Stromal cell of bone marrow (primary cell): ENCODE results near the gene BEND2.
A peak's percentile ranks its signal among the peaks of the same experiment; 100 is the strongest.
"Not testable (repeated sequence)": the region's sequence is repeated elsewhere in the genome, so short reads cannot be mapped to it uniquely, and the experiment has no call there.

Experiments
- DNase-seq: peaks from one replicate; pipeline ENCODE4 v3.0.0-alpha.2; 2012; ENCODE audit warnings: low read depth

BEND2 gene

DNA sequence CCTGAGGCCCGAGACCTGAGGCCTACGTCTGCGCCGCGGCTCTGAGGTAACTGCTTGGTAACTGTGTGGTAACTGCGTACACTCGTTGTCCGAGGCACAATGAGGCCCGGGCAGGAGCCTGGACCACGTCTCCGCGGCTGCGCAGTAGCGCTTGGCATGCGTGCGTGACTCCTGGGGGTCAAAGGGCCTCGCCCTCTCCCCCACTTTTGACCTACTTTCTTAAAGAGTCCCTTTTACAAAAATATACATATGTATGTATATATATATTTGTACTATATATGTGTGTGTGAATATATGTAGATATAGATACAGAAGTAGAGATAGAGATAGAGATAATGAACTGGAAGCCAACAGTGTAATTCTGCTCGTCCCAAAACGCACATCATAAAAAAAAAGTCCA, at the start of gene BEND2:
TSS of gene BEND2 (minus strand) at position 101 of the 400 bp plus-strand sequence. CDS start 136 bp downstream, outside the sequence.
- DNase-seq, result no peak

DNA sequence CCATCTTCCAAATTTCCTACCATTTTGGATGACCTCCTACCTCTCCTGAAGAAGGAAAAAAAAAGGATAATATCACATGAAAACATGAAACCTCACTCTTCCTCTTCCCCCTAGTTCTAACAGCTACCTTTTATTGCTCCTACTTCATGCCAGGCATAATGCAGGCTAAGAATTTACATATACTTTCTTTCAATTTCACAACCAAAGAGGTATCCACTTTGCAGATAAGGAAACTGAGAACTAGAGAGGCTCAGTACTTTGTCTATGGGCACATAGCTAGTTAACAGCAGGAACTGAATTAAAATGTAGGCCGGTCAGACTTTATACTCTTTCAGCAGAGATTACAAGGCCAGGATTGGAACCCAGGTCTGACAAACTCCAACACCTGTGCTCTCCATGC, 34.4 kb upstream of the BEND2 start:
- DNase-seq, result no peak

DNA sequence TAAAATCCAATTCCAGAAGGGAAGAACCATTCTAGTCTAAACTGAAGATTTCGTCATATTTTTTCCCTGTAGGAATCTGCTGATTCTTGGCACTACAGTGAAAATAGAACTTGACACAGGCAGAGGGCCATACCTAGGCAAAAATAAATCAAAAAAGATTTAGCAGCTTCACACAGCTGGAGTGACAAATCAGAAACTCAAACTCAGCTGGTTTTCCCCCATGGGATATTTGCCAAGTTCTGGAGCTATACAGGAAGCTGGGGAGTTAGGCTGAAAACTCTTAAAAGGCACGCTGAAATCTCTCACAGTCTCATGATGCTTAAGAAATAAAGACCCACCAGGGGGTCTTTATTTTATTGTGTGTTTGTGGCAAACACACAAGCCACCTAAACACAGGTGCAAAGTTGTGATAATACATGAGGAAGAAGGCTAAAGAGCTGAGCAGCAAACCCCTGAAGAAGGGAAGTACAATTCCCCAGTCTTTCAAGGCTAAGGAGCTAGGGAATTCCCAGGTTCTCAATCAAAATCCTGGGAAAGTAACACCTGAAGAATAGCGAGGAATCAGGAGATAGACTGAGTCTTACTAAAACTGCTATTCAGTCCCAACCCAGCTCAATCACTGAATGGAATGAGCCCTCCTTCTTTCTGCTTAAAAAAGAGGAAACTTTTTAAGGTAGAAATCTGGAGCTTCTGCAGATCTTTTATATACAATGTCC, 32.1 kb upstream of the BEND2 start:
- peak; percentile 2 for DNase-seq

DNA sequence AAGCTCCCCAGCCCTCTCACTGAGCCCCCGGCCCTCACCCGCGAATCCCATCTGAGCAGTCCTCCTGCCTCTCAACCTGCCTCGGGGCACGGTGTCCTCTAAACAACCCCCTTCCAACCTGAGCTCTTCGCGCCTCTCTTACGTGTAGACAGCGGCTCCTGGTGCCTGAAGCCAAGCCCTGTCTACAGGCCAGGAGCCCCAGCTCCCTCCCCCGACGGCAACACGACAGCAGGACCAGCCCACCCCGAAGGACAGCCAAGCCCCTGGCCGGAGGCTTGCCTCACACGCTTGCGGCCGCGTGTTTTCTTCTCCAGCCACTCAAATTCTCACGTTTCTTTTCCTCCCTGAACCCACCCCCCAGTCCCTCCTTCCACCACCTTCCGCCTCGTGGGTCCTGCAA, 9.0 kb upstream of the BEND2 start:
- not testable (repeated sequence) for DNase-seq

DNA sequence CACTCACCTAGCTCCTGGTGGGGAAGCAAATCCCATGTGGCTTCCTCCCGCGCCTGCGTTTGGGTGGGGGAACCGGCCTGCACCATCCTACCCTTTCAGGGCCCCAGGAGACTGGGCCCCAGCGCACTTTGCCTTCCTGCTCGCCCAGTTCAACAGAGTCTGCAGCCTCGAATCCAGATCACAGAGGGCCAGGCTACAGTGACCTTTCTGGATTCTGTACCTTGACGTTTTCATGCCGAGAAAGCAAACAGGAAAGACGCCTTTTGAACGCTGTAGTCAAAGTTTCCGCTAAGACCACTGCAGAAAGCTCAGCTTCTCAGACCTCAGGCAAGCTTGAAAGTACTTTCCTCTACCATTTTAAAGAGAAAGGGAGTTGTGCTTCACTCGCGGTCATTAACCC, 7.4 kb upstream of the BEND2 start:
- no peak for DNase-seq

DNA sequence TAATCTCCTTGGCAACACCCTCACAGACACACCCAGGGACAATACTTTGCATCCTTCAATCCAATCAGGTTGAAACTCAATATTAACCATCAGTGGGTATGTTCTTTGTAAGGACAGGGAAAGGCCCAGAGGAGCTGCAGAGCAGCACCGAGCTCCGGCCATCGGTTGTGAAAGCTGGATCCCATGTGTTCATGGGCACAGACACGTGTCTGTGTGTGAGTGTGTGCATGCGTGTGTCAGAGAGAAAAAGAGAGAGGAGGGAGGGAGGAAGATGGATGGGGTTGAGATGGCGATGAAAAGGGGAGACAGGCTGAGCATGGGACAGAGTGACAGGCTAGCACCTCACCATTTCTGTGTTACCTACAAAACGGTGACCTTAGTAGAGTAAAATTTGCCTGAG, 6.8 kb upstream of the BEND2 start:
- no peak for DNase-seq

DNA sequence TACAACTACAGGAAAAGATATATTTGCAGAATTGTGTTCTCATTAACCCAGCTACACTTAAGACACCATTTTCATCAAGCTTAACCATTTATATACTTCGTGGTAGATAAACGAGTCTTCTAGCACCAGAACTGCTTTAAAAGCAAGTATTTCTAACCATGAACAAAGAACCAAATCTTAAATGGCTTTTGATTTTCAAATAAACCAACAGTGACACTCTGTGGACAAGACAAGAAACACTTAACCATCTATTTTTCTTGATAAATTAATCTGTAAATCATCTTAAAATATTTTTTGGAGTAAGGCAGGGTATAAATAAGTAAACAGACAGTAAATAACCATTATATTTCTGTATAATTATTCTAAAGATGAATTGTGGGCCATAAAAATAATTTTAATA, 10.2 kb downstream of the BEND2 start:
- peak; percentile 2 for DNase-seq

DNA sequence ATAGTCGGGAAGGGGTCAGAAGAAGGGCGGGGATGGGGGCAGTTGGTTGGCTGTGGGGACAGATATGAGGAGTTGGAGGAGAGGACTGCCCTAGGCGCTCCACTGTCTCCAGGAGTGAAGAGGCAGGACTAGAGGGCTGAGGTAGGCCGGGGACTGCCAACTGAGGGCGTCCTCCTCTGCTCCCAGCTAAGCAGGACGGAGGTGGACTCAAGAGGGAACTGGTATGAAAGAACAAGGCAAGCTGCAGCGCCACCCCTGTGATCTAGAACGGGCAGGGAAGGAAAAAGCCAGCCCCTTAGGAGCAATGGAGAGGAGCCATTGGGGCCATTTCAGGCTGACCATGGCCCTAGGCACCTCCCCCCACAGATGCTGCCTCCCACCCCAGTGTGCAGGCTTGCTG, 14.0 kb downstream of the BEND2 start:
- no peak for DNase-seq

DNA sequence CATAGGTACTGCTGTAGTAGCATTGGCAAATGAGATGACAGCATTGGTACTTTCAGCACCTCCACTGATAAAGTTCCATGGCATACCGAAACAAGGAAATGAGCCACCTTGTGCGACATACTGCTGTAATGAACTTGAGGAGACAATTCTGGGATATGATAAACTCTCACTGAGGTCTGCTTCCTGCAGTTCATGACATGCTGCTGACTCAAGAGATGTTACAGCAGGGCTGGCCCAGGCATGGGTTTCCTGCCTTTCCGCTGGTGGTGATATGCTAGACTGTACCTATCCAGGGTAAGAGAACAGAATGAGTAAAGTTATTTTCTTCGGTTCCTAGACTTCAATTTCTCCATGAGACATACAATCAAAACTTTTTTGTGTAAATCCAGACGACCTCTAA, 17.1 kb downstream of the BEND2 start:
- DNase-seq, result no peak

DNA sequence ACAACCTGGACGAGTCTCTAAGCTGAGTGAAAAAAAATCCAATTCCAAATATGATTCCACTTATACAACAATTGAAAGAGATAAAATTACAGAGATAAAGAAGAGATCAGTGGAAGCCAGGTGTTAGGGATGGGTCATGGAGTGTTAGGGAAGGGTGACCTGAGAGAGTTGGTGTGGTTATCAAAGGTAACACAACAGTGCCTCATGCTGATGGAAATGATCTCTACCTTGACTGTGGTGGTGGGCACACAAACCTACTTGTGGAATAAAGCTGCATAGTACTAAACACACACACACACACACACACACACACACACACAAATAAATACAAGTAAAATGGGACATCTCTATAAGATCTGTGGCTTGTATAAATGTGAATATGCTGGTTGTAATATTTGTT, 26.0 kb downstream of the BEND2 start:
- DNase-seq, result no peak

DNA sequence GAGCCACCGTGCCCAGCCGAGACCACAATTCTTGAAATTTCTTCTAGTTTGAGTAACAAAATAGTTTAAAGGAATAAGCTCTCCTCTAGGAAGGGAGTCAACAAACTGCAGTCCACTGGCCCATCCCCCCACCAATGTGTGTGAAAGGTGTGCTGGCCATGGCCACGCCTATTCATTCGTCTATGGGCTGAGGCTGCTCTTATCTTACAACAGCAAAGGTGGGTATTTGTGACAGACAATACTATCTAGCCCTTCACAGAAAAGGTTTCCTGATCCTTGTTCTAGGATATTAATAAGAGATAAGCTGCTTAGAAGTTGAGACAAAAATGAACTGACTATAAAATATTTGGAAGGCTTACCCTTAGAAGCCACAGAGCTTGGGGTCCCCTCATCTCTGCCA, 41.2 kb downstream of the BEND2 start:
- DNase-seq, result no peak

DNA sequence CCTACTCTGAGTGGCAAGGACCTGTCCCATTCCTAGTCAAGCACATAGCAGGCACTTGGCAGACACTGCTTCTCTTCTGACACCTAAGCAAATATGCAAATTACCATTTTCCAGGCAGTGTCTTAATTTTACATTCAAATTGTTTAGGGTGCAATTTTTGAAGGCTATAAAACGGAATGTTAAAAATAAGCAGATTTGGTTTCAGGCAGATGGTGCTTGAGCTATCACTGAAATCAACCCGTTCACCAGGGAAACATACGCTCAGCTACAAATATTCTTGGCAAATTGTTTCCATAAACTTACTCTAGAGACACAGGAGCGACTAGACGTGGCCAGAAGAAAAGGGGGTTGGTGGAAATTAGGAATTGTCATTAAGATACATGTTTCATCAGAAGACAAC, 45.7 kb downstream of the BEND2 start:
- no peak for DNase-seq

DNA sequence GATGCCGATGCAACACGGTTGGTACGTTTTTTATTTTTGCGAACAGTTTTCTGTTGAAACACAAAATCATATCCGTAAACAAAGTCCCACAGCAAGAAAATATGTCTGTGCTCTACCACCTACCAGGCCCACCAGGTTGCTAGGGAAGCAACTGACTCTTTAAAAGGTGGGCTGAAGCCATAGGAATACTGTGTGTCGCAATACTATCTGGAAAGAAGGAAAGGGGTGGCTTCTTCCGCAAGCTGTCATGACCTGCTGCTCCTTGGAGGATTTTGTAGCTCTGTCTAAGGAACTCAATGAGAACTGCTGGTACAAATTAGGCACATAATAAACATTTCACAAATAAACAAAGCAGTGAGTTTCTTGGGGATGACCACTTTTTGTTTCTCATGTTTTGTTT, 46.5 kb downstream of the BEND2 start:
- DNase-seq, result no peak

DNA sequence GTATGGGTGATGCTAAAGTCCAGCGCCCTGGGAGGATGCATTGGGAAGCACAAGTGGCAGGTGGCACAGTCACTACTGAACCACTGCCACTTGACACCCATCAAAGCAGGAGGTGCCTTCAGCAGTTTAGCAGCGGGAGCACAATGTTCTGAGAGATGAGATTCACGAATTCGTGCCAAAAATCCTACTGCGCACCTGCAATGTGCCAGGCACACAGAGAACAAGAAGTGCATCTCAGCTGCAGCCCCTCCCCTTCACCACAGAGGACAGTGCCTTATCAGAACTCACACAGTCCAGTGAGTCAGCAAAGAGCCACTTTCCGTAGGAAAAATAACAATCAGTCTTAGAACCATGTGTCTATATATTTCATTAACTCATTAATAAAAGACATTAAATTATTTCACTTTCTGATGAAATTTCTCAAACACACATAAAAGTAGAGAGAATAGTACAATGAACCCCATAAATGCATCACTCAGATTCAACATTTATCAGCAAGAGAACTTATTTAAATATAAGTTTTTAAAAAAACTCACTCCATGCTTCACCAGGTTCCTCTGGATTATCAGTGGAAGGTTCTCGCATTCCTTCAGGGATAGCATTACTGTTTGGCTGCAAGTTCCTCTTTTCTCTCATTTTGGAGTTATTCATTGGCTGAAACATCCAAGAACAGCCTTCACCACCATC, 47.0 kb downstream of the BEND2 start:
- DNase-seq, result no peak

DNA sequence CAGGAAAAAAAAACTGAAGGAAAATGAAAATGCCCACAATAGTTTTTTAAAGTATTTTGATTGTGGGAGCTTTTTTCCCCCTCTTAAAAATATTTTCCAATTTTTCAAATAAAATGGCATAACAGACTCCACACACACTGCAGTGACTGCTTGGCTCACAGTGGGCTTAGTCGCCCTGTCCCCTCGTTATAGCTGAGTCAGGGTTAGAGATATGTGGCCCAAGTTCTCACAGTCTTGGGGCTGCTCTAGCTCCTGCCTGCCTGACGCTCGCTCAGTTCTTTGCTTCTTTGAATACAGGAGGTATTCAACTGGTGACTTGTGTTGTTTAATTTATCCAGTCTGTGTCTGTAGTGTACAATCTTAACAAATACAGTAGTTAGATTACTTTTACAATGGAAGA, 47.7 kb downstream of the BEND2 start:
- no peak for DNase-seq

DNA sequence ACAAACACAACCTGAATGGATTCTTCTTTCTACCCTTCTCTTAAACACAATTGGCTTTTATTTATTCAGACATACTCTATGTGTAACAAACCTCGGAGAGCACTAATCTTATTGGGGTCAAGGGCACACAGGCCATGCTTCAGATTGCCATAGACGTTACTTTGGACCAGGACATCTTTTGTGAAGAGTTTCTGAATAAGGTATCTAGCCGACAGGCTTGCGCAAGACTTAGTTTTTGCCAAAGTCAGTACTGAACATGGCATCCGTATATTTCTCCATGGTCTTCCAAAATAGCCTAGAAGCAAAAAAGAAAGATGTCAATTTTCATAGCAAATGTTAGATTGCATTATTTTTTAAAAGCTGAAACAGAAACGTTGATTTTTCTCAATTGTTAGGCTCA, 49.8 kb downstream of the BEND2 start:
- no peak for DNase-seq

DNA sequence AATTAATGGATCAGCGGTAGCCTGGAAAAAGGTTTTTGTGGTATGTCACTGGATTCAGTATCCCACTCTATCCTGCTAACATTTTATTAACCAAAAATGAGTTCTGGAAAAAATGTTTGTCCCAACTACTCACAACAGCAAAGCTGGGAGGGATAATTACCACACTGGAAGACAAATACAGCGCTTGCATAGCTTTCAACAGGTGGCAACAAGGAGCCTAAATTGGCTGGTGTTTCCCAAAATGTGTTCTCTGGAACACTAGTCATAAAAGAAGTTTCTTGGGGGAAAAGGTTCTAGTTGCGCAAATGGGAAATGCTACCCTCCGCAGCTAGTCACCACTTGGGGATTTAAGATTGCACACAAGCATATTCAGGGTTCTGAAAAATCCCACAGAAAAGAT, 54.6 kb downstream of the BEND2 start:
- DNase-seq, result no peak

DNA sequence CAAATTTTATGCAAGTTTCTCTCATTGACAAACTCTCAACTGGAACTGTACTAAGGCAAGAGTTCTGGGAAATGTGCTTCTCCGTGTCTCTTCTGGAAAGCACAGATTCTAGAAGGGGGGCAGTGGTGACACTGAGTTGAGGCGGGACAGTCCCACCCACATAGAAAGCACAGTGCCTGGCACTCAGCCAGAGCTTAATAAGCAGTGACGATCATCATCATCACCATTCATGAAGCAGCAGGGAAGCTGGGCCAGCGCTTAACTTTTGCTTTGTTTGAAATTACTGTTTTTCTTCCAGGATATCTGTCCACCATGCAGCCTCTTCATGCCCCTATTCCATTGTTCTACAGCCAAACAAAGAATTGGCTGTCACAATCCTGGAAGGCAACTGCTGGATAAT, 60.3 kb downstream of the BEND2 start:
- DNase-seq, result no peak

DNA sequence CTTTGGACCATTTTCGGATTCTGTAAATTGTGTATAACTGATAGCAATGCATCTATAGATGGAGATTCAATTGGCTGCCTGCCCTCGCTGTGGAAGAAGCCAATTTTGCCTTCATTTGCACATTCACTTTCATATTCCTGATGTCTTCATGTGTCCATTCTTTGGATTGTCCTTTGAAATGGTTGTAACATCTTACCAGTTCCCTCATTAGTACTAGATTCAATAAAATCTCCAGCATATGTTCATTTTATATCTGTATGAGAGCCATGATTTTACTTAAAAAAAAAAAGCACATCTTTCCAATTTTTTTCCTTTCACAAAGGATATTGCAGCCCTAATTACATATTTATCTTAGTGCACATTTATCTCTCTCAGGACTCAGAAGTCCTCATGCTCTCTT, 61.7 kb downstream of the BEND2 start:
- DNase-seq, result no peak

DNA sequence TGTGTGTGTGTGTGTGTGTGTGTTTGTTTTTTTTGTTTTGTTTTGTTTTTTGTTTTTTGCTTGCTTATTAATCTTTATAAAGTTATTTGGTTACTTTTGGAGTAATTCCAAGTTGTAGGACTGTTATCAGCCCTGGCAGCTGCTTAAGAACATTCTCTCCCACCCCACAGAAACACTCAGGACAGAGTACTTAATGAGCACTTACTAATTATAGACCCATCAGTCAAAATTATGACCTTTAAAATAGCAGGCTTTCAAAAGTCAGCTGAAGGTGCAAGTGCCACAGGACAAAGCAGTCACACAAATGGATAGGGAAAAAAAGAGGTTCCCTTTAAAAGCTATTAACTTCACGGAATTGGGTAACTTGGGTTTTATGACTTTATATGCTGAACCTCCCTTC, 69.0 kb downstream of the BEND2 start:
- DNase-seq, result no peak

DNA sequence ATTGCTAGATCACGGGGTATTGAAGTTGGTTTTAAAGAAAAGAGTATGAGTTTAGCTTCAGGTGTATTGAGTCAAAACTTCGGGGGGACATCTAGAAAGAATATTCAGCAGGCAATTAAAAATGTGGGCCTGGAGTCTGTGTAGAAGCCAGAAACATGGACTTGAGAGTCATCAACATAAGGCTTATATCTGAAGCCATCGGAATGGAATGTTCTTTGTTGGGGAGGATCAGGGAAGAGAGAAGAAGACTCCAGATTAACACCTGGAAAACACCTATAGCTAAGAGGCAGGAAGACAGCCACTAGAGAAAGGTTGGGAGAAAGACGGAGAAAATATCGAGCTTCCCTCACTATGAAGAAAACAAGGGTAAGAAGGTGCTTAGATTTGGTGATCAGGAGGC, 69.5 kb downstream of the BEND2 start:
- no peak for DNase-seq

DNA sequence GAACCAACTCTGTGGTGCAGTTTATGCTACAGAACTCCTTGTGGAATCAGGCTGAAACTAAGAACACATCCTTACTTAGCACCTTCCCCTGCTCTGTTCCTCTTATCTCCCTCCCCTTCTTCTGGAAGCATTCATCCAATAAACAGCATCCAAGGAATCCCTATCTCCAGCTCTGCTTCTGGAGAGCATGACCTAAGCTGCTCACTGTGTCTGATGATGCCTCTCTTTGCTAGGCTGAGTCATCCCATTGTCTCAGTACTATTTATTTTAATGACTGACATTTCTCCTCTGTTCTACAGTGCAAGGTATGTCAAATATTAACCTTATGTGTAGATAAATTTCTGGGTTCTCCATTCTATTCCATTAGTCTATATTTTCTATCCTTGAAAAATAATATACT, 71.2 kb downstream of the BEND2 start:
- no peak for DNase-seq

DNA sequence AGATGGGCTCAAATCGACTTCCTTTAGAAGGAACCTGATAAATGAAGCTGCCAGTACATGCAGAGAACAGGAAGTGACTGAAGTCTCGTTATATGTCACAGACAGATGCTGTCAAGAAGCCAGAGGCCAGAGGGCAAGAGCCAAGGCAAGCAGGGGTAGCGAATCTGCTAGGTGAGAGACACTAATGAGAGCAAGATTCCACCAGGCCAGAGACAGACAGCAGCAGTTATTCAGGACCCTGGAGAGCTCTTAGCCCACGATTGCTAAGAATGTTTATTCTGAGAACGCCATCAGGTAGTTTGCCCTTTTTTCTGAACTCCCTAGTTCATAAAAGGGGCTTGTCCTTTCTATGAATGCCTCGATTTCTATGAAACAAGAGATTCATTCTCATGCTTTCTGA, 73.7 kb downstream of the BEND2 start:
- no peak for DNase-seq

DNA sequence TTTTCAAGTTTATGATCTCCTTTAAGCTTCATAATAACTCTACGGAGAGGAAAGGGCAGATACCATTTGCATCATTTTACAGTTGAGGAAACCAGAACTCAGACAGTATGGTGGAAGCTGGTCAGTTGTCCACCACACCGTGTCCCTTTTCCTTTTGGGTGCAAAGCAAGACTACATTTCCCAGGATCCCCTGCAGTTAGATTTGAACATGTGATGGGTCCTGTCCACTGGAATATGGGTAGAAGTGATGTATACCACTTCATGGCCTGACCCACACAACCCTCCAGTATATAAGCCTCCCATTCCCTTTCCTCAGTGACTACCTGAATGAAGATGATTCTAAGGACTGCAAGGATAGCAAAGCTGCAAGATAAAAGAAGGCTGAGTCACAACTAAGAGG, 74.7 kb downstream of the BEND2 start:
- DNase-seq, result no peak
